OCI-LY3 (cell line): ENCODE measurements around the gene ERH.

Experiments used
- H2AFZ ChIP-seq: fragments of 200-600, 300-600 bp; shearing (Covaris generic); 2 replicates; pipeline ENCODE4 v1.6.0; 2014; ENCODE audit warnings: antibody characterized with exemption, low read depth, low read length
- H3K27ac ChIP-seq: fragments of 200-600, 300-600 bp; sonication (generic); 2 replicates; pipeline ENCODE4 v1.5.1; 2014; ENCODE audit warnings: mild to moderate bottlenecking, low read length, moderate library complexity, mixed read lengths
- H3K27me3 ChIP-seq: fragments of 200-600, 300-600 bp; sonication (generic); 2 replicates; pipeline ENCODE4 v1.6.1; 2014; ENCODE audit warnings: low read depth, low read length, mixed read lengths
- H3K36me3 ChIP-seq: fragments of 200-600, 300-600 bp; sonication (generic); replicated peaks from 2 replicates; pipeline ENCODE3; 2014; ENCODE audit warnings: low read depth, low read length, mixed read lengths
- H3K4me1 ChIP-seq: fragments of 300-600, 200-600 bp; sonication (generic); 2 replicates; pipeline ENCODE4 v1.6.1; 2014; ENCODE audit warnings: low read length, mixed read lengths
- H3K4me2 ChIP-seq: fragments of 200-600, 300-600 bp; sonication (generic); 2 replicates; pipeline ENCODE4 v1.6.1; 2014; ENCODE audit warnings: low read length, mixed read lengths
- H3K4me3 ChIP-seq: fragments of 300-600, 200-600 bp; sonication (generic); 2 replicates; pipeline ENCODE4 v1.5.1; 2014; ENCODE audit warnings: antibody characterized with exemption, mild to moderate bottlenecking, low read length, moderate library complexity
- H3K79me2 ChIP-seq: fragments of 300-600, 200-600 bp; shearing (Covaris generic); 2 replicates; pipeline ENCODE4 v1.6.1; 2014; ENCODE audit warnings: mild to moderate bottlenecking, low read length, mixed read lengths
- H3K9ac ChIP-seq: fragments of 300-600, 200-600 bp; shearing (Covaris generic); 2 replicates; pipeline ENCODE4 v1.6.0; 2014; ENCODE audit warnings: mild to moderate bottlenecking, low read length, moderate library complexity
- H3K9me3 ChIP-seq: fragments of 200-600, 300-600 bp; shearing (Covaris generic); 2 replicates; pipeline ENCODE4 v1.6.1; 2014; ENCODE audit warnings: low read length, mixed read lengths; ENCODE audit not compliant: insufficient read depth
- H4K20me1 ChIP-seq: fragments of 200-600, 300-600 bp; sonication (generic); 2 replicates; pipeline ENCODE4 v1.6.1; 2016; ENCODE audit warnings: low read length, mixed read lengths; ENCODE audit not compliant: insufficient read depth
- EZH2phosphoT487 ChIP-seq: fragments of 200-600 bp; shearing (Covaris generic); IDR thresholded peaks from 2 replicates; pipeline ENCODE4 v1.6.1; 2018; ENCODE audit warnings: antibody characterized with exemption, mixed run types, low read depth
- TF ChIP-seq, protein P1 (sequence below): fragments of 200-600, 300-600 bp; sonication (generic); IDR thresholded peaks from 2 replicates; pipeline ENCODE4 v1.5.1; 2014; ENCODE audit warnings: antibody characterized with exemption, low read length, low read depth

The ERH gene

DNA sequence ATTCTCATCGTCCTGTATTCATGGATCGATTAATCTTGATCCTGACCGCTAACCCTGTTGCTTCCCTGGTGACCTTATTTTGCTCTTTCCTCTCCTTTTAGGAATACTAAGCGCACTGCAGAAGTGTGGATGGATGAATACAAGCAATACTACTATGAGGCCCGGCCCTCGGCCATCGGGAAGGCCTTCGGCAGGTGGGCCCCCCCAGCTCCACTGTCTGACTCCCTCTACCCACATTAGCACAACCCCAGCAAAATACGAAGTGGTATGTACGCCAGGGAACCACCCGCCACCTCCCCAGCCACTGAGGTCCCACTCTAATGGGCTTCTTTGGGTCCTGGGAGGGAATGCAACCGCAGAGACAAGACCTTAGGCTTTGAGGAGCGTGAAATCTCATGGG, 58.7 kb downstream of the ERH start:
- no peak overlapping the region for H2AFZ ChIP-seq
- peaks cover 66% of the 10 kb centered on the region for H3K4me1 ChIP-seq
- H3K4me2 ChIP-seq: no peak overlapping the region
- no peak overlapping the region for H3K9ac ChIP-seq
- no peaks in the 10 kb centered on the region for H3K27me3 ChIP-seq
- no peaks in the 10 kb centered on the region for H3K9me3 ChIP-seq
- no peak for TF ChIP-seq EZH2phosphoT487
- TF ChIP-seq, protein P1, sequence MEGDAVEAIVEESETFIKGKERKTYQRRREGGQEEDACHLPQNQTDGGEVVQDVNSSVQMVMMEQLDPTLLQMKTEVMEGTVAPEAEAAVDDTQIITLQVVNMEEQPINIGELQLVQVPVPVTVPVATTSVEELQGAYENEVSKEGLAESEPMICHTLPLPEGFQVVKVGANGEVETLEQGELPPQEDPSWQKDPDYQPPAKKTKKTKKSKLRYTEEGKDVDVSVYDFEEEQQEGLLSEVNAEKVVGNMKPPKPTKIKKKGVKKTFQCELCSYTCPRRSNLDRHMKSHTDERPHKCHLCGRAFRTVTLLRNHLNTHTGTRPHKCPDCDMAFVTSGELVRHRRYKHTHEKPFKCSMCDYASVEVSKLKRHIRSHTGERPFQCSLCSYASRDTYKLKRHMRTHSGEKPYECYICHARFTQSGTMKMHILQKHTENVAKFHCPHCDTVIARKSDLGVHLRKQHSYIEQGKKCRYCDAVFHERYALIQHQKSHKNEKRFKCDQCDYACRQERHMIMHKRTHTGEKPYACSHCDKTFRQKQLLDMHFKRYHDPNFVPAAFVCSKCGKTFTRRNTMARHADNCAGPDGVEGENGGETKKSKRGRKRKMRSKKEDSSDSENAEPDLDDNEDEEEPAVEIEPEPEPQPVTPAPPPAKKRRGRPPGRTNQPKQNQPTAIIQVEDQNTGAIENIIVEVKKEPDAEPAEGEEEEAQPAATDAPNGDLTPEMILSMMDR: no peak
- H3K36me3 ChIP-seq: no peaks in the 10 kb centered on the region
- H3K4me3 ChIP-seq: no peak overlapping the region
- no peaks in the 10 kb centered on the region for H4K20me1 ChIP-seq
- no peak overlapping the region for H3K27ac ChIP-seq
- no peaks in the 10 kb centered on the region for H3K79me2 ChIP-seq

- Histone ChIP-seq H3K27me3 (no peaks in the 10 kb centered on the region), H4K20me1 (no peaks in the 10 kb centered on the region), H3K4me2 (peak overlapping the region; percentile 40; the same call in 1 of the 2 replicates), H2AFZ (no peak overlapping the region), H3K4me1 (peaks cover 71% of the 10 kb centered on the region), H3K9me3 (no peaks in the 10 kb centered on the region), H3K4me3 (no peak overlapping the region), H3K36me3 (no peaks in the 10 kb centered on the region), H3K27ac (no peak overlapping the region), H3K79me2 (no peaks in the 10 kb centered on the region), H3K9ac (no peak overlapping the region)
- TF ChIP-seq, protein P1: no peak
- TF ChIP-seq EZH2phosphoT487: no peak
Measured at GRCh38 chr14:69337984-69338383, 60.1 kb downstream of the ERH start.

DNA sequence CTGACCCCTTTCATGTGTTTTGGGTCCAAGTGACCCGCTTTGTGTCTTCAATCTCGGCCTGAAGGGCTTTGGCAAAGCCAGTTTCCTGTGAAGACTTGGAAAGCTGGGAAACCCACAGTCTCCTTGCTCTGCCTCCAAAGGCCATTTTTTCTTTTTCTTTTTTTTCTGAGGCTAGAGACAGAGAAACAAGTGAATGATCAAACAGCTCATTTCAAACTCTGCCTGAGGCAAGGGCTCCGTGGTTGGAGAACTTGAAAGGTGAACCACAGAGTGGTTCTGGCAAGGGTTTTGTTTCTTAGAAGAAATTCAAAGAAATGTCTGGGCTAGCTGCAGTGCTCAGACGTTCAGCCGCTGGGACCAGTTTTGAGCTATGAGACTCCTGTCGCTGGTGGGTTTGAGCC, 62.7 kb downstream of the ERH start:
- Histone ChIP-seq H3K27me3 (no peaks in the 10 kb centered on the region), H3K4me3 (no peak overlapping the region), H3K4me2 (no peak overlapping the region), H3K9ac (no peak overlapping the region), H4K20me1 (no peaks in the 10 kb centered on the region), H3K4me1 (peaks cover 53% of the 10 kb centered on the region), H3K36me3 (no peaks in the 10 kb centered on the region), H3K79me2 (no peaks in the 10 kb centered on the region), H2AFZ (no peak overlapping the region), H3K27ac (no peak overlapping the region), H3K9me3 (no peaks in the 10 kb centered on the region)
- TF ChIP-seq, protein P1: no peak
- no peak for TF ChIP-seq EZH2phosphoT487

DNA sequence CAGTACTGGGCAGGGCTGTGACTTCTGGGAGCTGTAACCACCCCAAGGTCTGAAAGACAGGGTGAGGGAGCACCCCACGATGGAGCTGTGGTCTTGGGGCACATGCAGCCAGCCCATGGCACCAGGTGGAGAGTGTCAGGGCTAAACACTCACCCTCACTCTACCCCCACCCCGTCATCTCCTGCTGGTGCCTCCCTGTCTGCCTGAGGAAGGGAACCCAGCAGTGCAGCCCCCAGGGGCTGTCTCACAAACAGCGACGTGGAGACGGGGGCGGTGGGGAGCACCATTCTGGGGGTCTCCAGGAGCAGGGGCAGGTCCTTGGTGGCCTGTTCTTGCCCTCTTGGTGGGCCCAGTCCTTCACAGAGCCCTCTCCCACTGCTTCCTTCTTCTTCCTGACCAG, 63.5 kb downstream of the ERH start:
- TF ChIP-seq, protein P1: no peak
- TF ChIP-seq EZH2phosphoT487: no peak
- no peak overlapping the region for H3K9ac ChIP-seq
- H4K20me1 ChIP-seq: no peaks in the 10 kb centered on the region
- no peaks in the 10 kb centered on the region for H3K36me3 ChIP-seq
- H3K4me2 ChIP-seq: no peak overlapping the region
- H3K79me2 ChIP-seq: no peaks in the 10 kb centered on the region
- no peak overlapping the region for H3K27ac ChIP-seq
- H3K4me1 ChIP-seq: peaks cover 45% of the 10 kb centered on the region
- no peaks in the 10 kb centered on the region for H3K9me3 ChIP-seq
- H3K4me3 ChIP-seq: no peak overlapping the region
- no peaks in the 10 kb centered on the region for H3K27me3 ChIP-seq
- H2AFZ ChIP-seq: no peak overlapping the region
